T-helper 2 cell treated with Interferon-gamma antibody and Interleukin-4, amounts not matched to agents 5 μg/mL and 100 μg/mL, for 36 hours (primary cell): ENCODE data around the gene RCE1.

ENCODE experiments used
- DNase-seq: peaks from one replicate; pipeline ENCODE4 v3.0.0; 2021; ENCODE audit warnings: low spot score
- H3K27ac Mint-ChIP-seq: one replicate; pipeline ENCODE4 v1.8.0; 2021; ENCODE audit warnings: mild to moderate bottlenecking, mixed read lengths
- H3K27me3 Mint-ChIP-seq: one replicate; pipeline ENCODE4 v1.8.0; 2021; ENCODE audit warnings: low read depth, mixed read lengths
- H3K36me3 Mint-ChIP-seq: one replicate; pipeline ENCODE4 v1.8.0; 2021; ENCODE audit warnings: low read depth, mixed read lengths
- H3K4me1 Mint-ChIP-seq: one replicate; pipeline ENCODE4 v1.8.0; 2021; ENCODE audit warnings: low read depth, mixed read lengths
- H3K4me3 Mint-ChIP-seq: one replicate; pipeline ENCODE4 v1.8.0; 2022; ENCODE audit warnings: mild to moderate bottlenecking, moderate library complexity, mixed read lengths
- H3K9me3 Mint-ChIP-seq: one replicate; pipeline ENCODE4 v1.8.0; 2021; ENCODE audit warnings: mixed read lengths

The RCE1 gene

DNA sequence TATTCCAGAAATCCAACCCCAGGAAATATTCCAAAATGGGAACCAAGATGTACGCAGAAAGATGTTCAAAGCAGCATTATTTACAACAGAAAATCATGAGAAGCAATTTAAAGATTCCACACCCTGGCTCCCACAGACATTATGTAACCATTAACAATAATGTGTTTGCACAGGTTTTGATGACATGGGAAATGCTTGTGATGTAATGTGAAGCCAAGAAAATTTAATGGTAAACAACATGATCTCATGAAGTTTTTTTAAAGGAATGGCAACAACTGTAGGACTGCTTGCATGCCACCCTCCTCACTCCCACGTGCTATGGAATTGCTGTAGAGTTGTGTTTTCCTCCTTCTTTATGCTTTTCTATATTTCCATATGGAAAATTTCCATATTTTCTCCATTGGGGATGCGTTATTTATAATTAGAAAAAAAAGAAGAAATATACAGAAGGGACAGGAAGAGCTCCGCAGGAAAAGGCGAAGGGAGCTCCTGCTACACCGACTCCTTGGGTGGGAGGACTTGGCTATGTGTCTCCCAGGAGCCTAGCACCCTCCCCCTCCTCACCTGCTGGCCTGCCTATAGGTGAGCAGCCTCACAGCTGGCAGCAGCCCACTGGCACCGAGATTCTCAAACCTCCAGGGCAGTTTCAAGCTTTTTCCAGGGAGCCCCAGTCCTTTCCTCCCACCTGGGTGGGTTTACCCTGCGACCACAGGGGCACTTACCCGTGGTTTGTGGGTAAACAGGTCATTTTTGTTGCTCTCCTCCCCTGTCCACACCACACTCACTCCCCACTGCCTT is 34.5 kb downstream of the RCE1 start:
- Mint-ChIP-seq H3K4me1 (peaks cover 7% of the 10 kb centered on the region), H3K27ac (no peak overlapping the region), H3K9me3 (no peaks in the 10 kb centered on the region), H3K4me3 (no peak overlapping the region), H3K36me3 (no peaks in the 10 kb centered on the region), H3K27me3 (no peaks in the 10 kb centered on the region)
- no peak for DNase-seq

DNA sequence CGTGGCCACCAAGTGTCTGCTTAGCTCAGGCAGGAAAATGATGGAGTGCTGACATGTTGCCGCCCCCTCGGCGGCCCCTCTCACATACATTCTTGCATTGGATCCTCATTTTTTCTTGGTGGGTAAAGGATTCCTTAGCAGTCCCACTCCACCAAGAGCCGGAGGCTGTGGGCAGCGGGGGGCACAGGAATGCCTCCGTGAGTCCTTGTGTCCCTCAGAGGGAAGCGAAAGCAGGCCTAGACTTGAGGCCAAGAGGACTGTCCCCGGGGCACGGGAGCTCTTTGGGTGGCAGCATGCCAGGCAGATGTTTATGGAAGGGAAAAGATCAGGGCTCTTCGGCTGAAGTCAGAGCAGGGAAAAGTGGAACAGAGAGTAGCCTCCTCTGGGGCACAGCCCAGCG is 35.2 kb downstream of the RCE1 start:
- no peaks in the 10 kb centered on the region for H3K27me3 Mint-ChIP-seq
- no peak overlapping the region for H3K4me3 Mint-ChIP-seq

DNA sequence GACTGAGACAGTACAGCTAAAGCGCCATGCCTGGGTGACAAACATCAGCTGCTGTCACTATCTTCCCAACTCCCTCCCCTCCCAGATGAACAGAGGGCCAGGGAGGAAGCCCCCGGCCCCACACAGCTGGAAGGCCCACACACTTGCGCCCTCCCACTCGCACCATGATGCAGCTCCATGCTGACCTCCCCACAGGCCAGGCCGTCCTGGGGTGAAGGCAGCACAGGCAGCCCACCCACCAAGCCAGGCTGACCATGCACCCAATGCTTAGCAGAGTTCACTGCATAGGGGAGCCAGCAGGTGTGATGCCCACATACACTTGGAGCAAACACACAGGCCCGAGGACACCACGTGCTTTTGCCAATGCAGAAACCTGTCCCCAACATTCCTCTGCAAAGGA is 35.8 kb downstream of the RCE1 start:
- H3K27me3 Mint-ChIP-seq = no peaks in the 10 kb centered on the region
- peaks cover 7% of the 10 kb centered on the region for H3K4me1 Mint-ChIP-seq
- DNase-seq = no peak
- H3K36me3 Mint-ChIP-seq = no peaks in the 10 kb centered on the region
- no peak overlapping the region for H3K27ac Mint-ChIP-seq
- no peak overlapping the region for H3K4me3 Mint-ChIP-seq
- H3K9me3 Mint-ChIP-seq = no peaks in the 10 kb centered on the region

More for the DNA sequence above, 35.2 kb downstream of the RCE1 start:
- Mint-ChIP-seq H3K36me3 (no peaks in the 10 kb centered on the region), H3K4me1 (peaks cover 7% of the 10 kb centered on the region), H3K27ac (no peak overlapping the region), H3K9me3 (no peaks in the 10 kb centered on the region)
- DNase-seq = no peak

DNA sequence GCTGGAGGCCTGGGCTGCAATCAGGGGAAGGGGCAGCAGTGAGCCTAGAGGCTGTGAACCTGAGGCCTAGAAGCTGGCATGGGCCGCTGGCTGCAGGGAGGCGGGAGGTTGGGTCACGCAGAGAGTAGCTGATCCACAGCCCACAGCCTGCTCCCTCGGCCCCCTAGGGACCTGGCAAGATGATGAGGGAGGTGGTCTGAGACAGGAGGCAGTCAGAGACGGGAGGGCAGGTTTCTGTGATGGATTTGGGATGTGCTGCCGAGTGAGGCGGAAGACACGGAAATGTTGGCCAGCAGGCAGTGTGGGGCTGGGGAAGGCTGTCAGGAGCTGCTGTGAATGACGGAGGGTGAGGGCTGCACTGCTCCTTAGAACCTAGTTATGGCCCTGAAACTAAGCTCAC is 36.3 kb downstream of the RCE1 start:
- Mint-ChIP-seq H3K9me3 (no peaks in the 10 kb centered on the region), H3K4me3 (no peak overlapping the region), H3K4me1 (peaks cover 7% of the 10 kb centered on the region), H3K27me3 (no peaks in the 10 kb centered on the region), H3K27ac (no peak overlapping the region), H3K36me3 (no peaks in the 10 kb centered on the region)
- no peak for DNase-seq

DNA sequence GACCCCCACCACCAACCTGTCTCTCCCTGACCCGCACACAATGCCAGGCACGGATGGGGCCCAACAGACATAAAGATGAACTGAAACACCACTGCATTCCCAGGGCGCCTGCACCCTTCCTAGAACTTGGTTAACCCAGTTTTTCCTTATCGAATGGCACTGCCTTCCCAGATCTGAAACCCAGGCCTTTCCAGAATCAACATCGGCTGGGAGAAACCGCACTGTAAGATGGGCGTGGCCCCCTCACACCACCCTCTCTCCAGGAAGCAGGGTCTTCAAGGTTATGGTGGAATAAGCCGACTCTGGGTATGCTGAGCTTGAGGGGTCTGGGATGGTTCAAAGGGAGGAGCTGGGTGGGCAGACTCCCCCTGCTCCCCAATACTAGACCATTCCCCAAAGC is 36.8 kb downstream of the RCE1 start:
- H3K27me3 Mint-ChIP-seq = no peaks in the 10 kb centered on the region
- H3K27ac Mint-ChIP-seq = no peak overlapping the region

DNA sequence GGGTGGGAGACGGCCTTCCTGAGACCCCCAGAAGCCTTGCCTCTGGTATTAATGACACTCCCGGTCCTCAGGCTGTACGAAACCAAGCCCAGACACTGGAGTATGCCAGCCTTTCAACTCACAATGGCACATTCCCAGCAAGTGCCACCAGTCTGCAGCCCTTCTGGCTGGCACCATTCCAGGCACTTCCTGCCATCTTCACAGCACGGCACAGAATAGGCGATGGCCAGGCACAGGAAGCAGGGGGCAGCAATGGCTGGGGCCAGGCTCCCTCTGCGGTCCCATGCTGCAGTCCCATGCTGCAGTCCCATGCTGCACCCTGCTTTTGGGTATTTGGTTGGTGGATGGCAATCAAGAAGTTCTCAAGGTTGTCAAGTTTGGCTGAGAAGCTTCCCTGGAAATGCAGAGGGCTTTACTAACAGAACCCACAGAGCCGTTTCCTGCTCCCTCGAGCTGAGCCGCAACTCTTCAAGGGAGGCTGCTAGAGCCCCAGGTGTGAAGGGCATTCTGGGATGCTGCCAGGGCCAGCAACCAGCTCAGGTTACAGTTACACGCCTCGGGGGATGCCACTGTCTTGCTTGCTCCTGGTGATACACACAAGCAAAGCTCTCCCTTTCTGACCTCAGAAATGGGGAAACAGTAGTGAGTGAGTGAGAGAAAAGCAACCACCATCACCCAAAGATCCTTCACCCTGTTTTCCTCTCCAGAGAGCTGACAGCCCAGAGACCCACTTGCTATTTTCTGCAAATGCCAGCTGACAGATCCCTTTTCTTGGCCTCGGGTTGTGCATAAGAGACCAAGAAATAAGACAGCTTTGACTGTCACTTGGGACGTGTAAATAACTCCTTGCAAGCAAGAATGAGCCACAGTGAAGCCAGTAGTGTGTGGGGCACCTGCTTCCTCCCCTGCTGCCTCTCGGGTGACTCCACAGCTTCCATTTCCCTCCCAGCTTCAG is 37.5 kb downstream of the RCE1 start:
- Mint-ChIP-seq H3K4me1 (peaks cover 7% of the 10 kb centered on the region), H3K36me3 (no peaks in the 10 kb centered on the region), H3K4me3 (no peak overlapping the region), H3K9me3 (no peaks in the 10 kb centered on the region), H3K27me3 (no peaks in the 10 kb centered on the region), H3K27ac (no peak overlapping the region)
- DNase-seq = no peak

More for the DNA sequence above, 36.8 kb downstream of the RCE1 start:
- no peak overlapping the region for H3K4me3 Mint-ChIP-seq
- no peak for DNase-seq
- no peaks in the 10 kb centered on the region for H3K9me3 Mint-ChIP-seq
- H3K4me1 Mint-ChIP-seq = peaks cover 7% of the 10 kb centered on the region
- no peaks in the 10 kb centered on the region for H3K36me3 Mint-ChIP-seq

DNA sequence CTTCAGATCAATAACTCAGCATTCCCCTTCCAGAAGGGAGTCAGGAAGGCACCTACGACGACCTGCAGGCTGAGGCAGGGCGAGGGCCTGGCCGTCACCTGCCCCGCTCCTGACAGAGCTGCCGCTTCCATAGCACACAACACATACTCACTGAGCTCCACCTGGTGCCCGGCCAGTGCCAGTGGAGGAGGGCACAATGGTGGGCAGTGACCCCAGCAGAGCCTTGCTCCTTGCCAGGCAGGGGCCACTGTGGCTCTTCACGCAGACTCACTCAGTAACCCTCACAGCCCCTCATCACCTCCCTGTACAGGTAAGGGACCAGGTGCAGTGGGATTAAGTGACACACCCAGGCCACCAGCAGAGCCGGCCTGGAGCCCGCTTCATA is 38.2 kb downstream of the RCE1 start:
- no peaks in the 10 kb centered on the region for H3K27me3 Mint-ChIP-seq
- DNase-seq = no peak
- H3K36me3 Mint-ChIP-seq = no peaks in the 10 kb centered on the region
- no peak overlapping the region for H3K27ac Mint-ChIP-seq
- H3K4me1 Mint-ChIP-seq = peaks cover 7% of the 10 kb centered on the region
- no peaks in the 10 kb centered on the region for H3K9me3 Mint-ChIP-seq
- H3K4me3 Mint-ChIP-seq = no peak overlapping the region

DNA sequence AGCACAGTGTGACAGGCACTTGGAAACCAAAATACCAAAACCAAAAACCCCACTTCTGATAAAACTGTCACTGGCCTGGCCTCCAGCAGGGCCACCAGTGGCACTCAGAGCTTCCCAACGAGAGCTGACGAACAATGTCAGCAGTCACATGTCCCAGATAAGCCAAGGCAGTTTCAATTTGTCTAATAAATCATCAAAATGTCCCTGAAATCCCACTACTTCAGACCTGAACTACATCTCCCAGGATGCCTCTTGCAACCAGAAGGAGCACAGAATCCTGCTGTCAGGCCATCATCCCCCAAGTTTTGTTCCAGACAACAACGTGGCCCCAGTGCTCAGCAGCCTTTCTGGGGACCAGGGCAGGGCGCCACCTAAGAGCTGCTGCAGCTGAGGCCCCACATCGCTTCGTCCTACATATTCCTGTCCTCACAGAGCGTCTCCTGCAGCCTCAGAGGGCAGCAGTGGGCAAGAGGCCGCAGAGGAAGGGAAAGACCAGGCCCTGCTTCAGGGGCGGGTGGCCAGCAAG is 38.7 kb downstream of the RCE1 start:
- no peaks in the 10 kb centered on the region for H3K36me3 Mint-ChIP-seq
- no peak overlapping the region for H3K4me3 Mint-ChIP-seq
- peaks cover 7% of the 10 kb centered on the region for H3K4me1 Mint-ChIP-seq
- DNase-seq = no peak
- no peaks in the 10 kb centered on the region for H3K27me3 Mint-ChIP-seq
- no peak overlapping the region for H3K27ac Mint-ChIP-seq
- no peaks in the 10 kb centered on the region for H3K9me3 Mint-ChIP-seq

DNA sequence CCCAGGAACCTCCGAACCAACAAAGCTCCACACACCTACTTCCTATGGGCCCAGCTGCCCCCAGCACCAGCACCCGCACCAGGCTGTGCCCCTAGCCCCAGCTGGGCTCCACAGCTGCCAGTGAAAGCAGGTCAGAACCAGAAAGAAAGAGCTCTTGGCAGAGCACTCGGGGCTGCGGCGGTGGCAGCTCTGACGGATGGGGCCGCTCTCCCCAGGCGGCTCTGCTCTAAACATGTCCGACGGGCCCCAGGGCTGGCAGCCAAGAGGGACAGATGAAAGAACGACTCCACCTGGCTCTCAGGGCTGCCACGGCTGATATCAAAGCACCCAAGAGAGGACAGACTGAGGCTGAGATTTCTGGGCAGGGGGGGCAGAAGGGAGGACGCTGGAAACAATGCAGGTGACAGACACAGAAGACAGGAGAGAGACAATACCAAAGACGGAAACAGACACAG is 39.3 kb downstream of the RCE1 start:
- no peaks in the 10 kb centered on the region for H3K9me3 Mint-ChIP-seq
- DNase-seq = no peak
- no peak overlapping the region for H3K27ac Mint-ChIP-seq
- H3K36me3 Mint-ChIP-seq = no peaks in the 10 kb centered on the region
- H3K4me3 Mint-ChIP-seq = no peak overlapping the region
- H3K4me1 Mint-ChIP-seq = peaks cover 7% of the 10 kb centered on the region
- no peaks in the 10 kb centered on the region for H3K27me3 Mint-ChIP-seq

DNA sequence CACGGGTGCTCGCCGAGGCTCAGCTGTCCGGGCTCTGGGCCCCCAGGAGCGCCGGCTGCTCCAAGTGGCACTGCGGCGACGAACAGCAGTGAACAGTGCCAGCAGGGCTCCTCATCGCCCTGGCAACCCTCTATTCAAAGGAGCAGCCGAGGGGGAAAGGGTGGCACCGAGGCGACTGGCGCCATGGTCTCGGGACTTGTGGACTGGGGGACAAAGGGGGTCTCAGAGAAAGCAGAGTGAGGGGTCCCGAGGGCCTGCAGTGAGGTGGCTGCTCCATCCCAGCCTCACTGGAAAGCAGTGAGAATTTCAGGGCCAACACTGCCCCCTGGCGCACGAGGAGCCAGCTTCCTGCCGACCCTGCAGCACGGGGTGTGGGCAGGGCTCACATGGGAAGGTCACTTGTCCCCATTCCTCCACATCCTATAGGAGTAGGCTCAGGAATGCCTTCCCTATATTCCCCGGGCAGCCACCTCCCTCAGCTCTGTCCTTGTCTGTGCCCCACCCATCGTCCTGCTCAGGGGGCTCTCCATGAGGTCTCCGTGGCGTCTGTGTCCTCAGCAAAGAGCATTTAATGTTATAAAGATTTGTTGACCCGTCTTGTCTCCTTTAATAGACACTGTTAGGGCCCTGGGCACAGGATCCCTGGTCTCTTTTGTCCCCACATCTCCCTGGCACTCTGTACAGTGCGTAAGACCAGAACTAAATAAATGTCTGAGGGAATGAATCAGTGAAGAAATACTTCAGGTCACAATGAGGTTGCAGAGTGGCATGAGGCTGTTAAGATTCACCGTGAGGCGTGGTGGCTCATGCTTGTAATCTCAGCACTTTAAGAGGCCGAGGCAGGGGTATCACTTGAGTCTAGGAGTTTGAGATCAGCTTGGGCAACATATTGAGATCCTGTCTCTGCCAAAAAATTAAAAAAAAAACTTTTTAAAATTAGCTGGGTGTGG is 40.0 kb downstream of the RCE1 start:
- Mint-ChIP-seq H3K9me3 (no peaks in the 10 kb centered on the region), H3K4me1 (peaks cover 7% of the 10 kb centered on the region), H3K27ac (no peak overlapping the region), H3K4me3 (no peak overlapping the region), H3K36me3 (no peaks in the 10 kb centered on the region), H3K27me3 (no peaks in the 10 kb centered on the region)
- DNase-seq = peak; percentile 41

DNA sequence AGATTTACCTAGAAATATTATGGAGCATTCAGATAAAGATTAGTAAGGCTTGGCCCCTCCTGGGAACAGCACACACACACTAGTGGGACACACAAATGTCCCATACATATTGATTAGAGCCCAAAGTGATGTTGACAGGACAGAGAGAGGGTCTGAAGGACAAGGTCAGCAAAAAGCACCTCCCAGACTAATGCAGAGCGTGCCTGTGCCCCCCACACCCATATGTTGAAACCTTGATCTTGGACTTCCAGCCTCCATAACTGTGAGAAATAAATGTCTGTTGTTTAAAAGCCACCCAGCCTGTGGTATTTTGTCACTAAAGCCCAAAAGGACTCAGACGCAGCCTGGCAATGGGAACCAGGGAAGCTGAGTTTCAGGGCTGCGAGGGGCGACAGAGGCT is 41.2 kb downstream of the RCE1 start:
- DNase-seq = no peak
- Mint-ChIP-seq H3K27ac (no peak overlapping the region), H3K27me3 (no peaks in the 10 kb centered on the region), H3K9me3 (no peaks in the 10 kb centered on the region), H3K4me1 (peaks cover 7% of the 10 kb centered on the region), H3K36me3 (no peaks in the 10 kb centered on the region), H3K4me3 (no peak overlapping the region)

DNA sequence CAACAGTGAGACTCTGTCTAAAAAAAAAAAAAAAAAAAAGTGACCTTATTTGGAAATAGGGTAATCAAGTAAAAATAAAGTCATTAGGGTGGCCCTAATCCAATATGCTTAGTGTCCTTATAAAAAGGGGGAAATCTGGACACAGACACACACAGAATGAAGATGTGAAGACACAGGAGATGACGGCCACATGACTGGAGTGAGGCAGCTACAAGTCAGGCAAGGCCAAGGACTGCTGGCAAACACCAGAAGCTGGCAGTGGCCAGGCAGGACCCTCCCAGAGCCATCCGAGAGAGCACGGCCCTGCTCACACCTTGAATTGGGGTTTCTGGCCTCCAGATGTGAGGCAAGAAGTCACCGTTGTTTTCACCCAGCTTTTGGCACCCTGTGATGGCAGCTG is 42.2 kb downstream of the RCE1 start:
- Mint-ChIP-seq H3K4me1 (peaks cover 6% of the 10 kb centered on the region), H3K27me3 (no peaks in the 10 kb centered on the region), H3K27ac (no peak overlapping the region), H3K36me3 (no peaks in the 10 kb centered on the region), H3K9me3 (no peaks in the 10 kb centered on the region), H3K4me3 (no peak overlapping the region)
- no peak for DNase-seq

DNA sequence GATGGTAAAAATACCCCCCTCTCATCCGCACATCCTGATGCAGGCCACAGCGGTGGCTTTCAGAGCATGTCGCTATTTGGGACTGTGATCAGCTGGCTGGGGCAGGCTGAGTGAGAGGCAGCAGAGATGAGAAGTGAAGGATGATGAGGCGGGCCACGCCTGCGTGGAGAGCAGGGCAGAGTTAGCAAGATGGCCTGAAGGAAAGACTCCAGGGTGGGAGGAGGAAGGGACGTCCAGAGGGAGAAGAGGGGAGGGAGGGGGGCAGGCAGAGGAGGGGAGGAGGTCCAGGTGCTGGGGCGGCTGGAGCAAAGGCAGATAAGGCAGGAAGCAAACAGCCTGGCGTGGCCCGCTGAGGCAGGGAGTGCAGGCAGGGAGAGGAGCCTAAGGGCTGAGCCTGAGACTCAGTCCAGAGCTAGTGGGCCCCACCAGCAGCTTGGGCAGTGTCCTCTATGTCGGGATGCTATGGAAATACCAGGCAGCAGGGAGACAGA is 42.8 kb downstream of the RCE1 start:
- peaks cover under 1% of the 10 kb centered on the region for H3K4me1 Mint-ChIP-seq
- DNase-seq = no peak
- H3K27ac Mint-ChIP-seq = no peak overlapping the region
- no peaks in the 10 kb centered on the region for H3K9me3 Mint-ChIP-seq
- no peaks in the 10 kb centered on the region for H3K36me3 Mint-ChIP-seq
- no peaks in the 10 kb centered on the region for H3K27me3 Mint-ChIP-seq
- no peak overlapping the region for H3K4me3 Mint-ChIP-seq
